Left renal cortex interstitium (tissue), 4 donors: ENCODE data around the gene VKORC1. TPM values are rescaled to one million over a fixed set of nuclear protein-coding genes. Genes with fewer than 3 reads are reported as not detected.

Experiments used
- DNase-seq, 4 donors: peaks; one replicate each; pipeline ENCODE4 v3.0.0-alpha.2; 2013; ENCODE audit warnings: low read depth in 4 of 4, low spot score in 2 of 4, missing footprints in 1 of 4
- polyA plus RNA-seq, 4 donors: library from polyadenylated mRNA; unstranded; fragments of 120-200 nt; gene quantifications; one replicate each; pipeline ENCODE4 v1.2.1, GENCODE V29; 2013; ENCODE audit not compliant: insufficient read length in 4 of 4

VKORC1 gene
- polyA plus RNA-seq, 4 donors: 68.3 to 92.8 (median 73.0) TPM

GRCh38 chr16:31067342-31067741 lies 27.3 kb downstream of the VKORC1 start:
- no peak for DNase-seq

- DNase-seq: no peak
These were observed 29.6 kb downstream of the VKORC1 start for GRCh38 chr16:31064882-31065461.

GRCh38 chr16:31063843-31064611 lies 30.6 kb downstream of the VKORC1 start:
- no peak for DNase-seq

- no peak for DNase-seq
These were observed 31.1 kb downstream of the VKORC1 start for GRCh38 chr16:31063495-31063842.

GRCh38 chr16:31061813-31062440 lies 32.7 kb downstream of the VKORC1 start:
- no peak for DNase-seq

- no peak for DNase-seq
These were observed 33.3 kb downstream of the VKORC1 start for GRCh38 chr16:31061126-31061812.

GRCh38 chr16:31055613-31056012 lies 39.0 kb downstream of the VKORC1 start:
- DNase-seq: no peak

GRCh38 chr16:31052114-31052513 lies 42.5 kb downstream of the VKORC1 start:
- no peak for DNase-seq

GRCh38 chr16:31050280-31051030 lies 44.1 kb downstream of the VKORC1 start:
- no peak for DNase-seq

GRCh38 chr16:31043898-31044481 lies 50.6 kb downstream of the VKORC1 start:
- DNase-seq: no peak

- no peak for DNase-seq
These were observed 51.2 kb downstream of the VKORC1 start for GRCh38 chr16:31043352-31043751.

GRCh38 chr16:31042866-31043265 lies 51.7 kb downstream of the VKORC1 start:
- DNase-seq: no peak

Other genes with a start within 250 kb of the VKORC1 start
- gene BCL7C, start 200.7 kb downstream of the VKORC1 start, polyA plus RNA-seq: 10 to 100 TPM; 38.4 to 57.2 (median 44.5) TPM
- 1 to 10 TPM; 6.2 to 9.8 (median 7.7) TPM for gene CTF1, start 198.2 kb downstream of the VKORC1 start, polyA plus RNA-seq
- 10 to 100 TPM; 16.3 to 38.8 (median 27.4) TPM for gene FBXL19, start 171.2 kb downstream of the VKORC1 start, polyA plus RNA-seq
- 10 to 100 TPM; 18.7 to 22.5 (median 20.3) TPM for gene ORAI3, start 145.7 kb downstream of the VKORC1 start, polyA plus RNA-seq
- 10 to 100 TPM; 15.3 to 23.3 (median 18.6) TPM for gene SETD1A, start 137.0 kb downstream of the VKORC1 start, polyA plus RNA-seq
- gene HSD3B7, start 109.6 kb downstream of the VKORC1 start, polyA plus RNA-seq: 10 to 100 TPM in 2 of 4 donors, 1 to 10 TPM in 2; 7.2 to 12.0 (median 9.4) TPM
- 1 to 10 TPM in 3 of 4 donors, under 1 TPM in 1; 0.73 to 3.0 (median 1.8) TPM for gene STX1B, start 84.2 kb downstream of the VKORC1 start, polyA plus RNA-seq
- 10 to 100 TPM; 35.6 to 44.6 (median 41.2) TPM for gene STX4, start 61.2 kb downstream of the VKORC1 start, polyA plus RNA-seq
- 1 to 10 TPM; 4.1 to 7.2 (median 6.5) TPM for gene ZNF668, start 20.6 kb downstream of the VKORC1 start, polyA plus RNA-seq
- gene ZNF646, start 20.4 kb downstream of the VKORC1 start, polyA plus RNA-seq: 10 to 100 TPM; 11.0 to 19.1 (median 12.5) TPM
- gene PRSS53, start 5.9 kb downstream of the VKORC1 start, polyA plus RNA-seq: 1 to 10 TPM in 3 of 4 donors, under 1 TPM in 1; 0.48 to 2.1 (median 1.3) TPM
- 10 to 100 TPM; 34.5 to 48.8 (median 41.0) TPM for gene BCKDK, start 13.6 kb upstream of the VKORC1 start, polyA plus RNA-seq
- 10 to 100 TPM; 56.6 to 86.1 (median 70.4) TPM for gene KAT8, start 22.9 kb upstream of the VKORC1 start, polyA plus RNA-seq
- gene PRSS8, start 40.9 kb upstream of the VKORC1 start, polyA plus RNA-seq: 10 to 100 TPM; 53.9 to 77.2 (median 67.5) TPM
- gene PRSS36, start 55.3 kb upstream of the VKORC1 start, polyA plus RNA-seq: 1 to 10 TPM in 3 of 4 donors, under 1 TPM in 1; 0.92 to 1.7 (median 1.3) TPM
- gene FUS, start 85.3 kb upstream of the VKORC1 start, polyA plus RNA-seq: 100 to 1,000 TPM; 571 to 934 (median 698) TPM
- gene PYCARD, start 108.0 kb upstream of the VKORC1 start, polyA plus RNA-seq: 10 to 100 TPM in 2 of 4 donors, 1 to 10 TPM in 2; 7.5 to 17.9 (median 10.9) TPM
- gene TRIM72, start 119.3 kb upstream of the VKORC1 start, polyA plus RNA-seq: under 1 TPM; 0.05 to 0.17 (median 0.09) TPM
- gene PYDC1, start 122.3 kb upstream of the VKORC1 start, polyA plus RNA-seq: not detected
- 1 to 10 TPM; 1.5 to 3.2 (median 2.6) TPM for gene ITGAM, start 165.2 kb upstream of the VKORC1 start, polyA plus RNA-seq